Retinal pigment epithelial cell (primary cell): Measurements from ENCODE around the gene DNASE1L1.

Experiments
- DNase-seq: peaks from one replicate; pipeline ENCODE4 v3.0.0-alpha.2; 2010; ENCODE audit warnings: low read depth
- H3K4me3 ChIP-seq: 2 replicates; pipeline ENCODE4 v1.5.1; 2011; ENCODE audit warnings: mild to moderate bottlenecking, low read length, control low read depth, moderate library complexity
- CTCF ChIP-seq: conservative IDR thresholded peaks from 2 replicates; pipeline ENCODE4 v1.5.1; 2011; ENCODE audit warnings: low read depth, low read length, control low read depth, inconsistent platforms

DNASE1L1 gene

GRCh38 chrX:154441564-154441963 lies 32.5 kb upstream of the DNASE1L1 start:
- no peak overlapping the region for H3K4me3 ChIP-seq
- no peak for DNase-seq
- no peak for TF ChIP-seq CTCF

GRCh38 chrX:154440623-154441357 lies 31.7 kb upstream of the DNASE1L1 start:
- no peak for TF ChIP-seq CTCF
- no peak for DNase-seq

DNA sequence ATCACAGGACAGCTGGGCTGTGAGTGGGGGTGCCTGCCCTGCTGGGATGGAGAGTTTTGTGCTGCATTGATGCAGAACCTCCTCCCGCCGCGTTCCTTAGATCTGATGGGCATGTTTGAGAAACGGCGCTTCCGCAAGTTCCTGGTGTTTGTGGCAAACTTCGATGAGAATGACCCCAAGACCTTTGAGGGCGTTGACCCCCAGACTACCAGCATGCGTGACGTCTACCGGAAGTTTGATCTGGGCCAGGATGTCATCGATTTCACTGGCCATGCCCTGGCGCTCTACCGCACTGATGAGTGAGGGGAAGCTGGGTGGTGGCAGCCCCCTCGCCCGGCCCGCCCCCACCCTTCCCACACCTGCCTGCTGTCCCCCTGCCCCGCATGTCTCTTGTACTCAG lies 30.8 kb upstream of the DNASE1L1 start:
- H3K4me3 ChIP-seq, result no peak overlapping the region
- no peak for DNase-seq
- no peak for TF ChIP-seq CTCF

More at GRCh38 chrX:154440623-154441357, 31.7 kb upstream of the DNASE1L1 start:
- H3K4me3 ChIP-seq, result no peak overlapping the region

DNA sequence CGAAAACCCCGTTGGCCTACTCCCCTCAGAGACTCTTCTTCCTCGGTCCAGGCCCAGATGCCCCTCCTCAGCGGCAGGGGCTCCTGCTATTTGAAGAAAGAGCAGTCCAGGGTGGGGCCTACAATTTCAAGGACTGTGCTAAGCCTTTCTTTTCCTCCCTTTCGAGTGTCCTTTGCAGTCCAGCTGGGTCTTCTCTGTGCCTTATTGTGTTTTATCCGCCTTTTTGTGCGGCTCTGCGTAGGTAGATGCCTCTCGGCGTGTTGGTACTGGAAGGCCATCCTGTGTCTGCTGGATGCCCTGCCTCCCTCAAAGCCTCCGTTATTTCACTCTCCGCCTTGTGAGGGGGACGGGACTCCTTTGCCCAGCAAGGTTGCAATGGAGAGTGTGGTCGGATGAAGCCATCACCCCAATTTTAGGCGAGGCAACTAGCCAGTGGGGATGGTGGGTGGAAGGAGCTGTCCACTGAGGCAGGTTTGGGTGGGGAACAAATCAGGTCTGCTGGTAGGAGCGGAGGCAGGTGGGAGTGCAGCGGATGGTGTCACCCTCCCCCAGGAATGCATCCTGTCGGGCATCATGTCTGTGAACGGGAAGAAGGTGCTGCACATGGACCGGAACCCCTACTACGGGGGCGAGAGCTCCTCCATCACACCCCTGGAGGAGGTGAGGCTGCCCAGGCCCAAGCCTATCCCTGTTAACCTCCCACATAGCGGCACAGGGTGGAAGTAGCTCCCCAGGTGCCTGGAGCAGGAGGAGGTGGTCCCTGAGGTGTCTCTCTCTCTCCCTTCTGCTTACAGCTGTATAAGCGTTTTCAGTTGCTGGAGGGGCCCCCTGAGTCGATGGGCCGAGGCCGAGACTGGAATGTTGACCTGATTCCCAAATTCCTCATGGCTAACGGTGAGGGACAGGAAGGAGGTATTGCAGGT lies 29.2 kb upstream of the DNASE1L1 start:
- TF ChIP-seq CTCF, result no peak
- no peak for DNase-seq
- H3K4me3 ChIP-seq, result peak overlapping the region; percentile 65

DNA sequence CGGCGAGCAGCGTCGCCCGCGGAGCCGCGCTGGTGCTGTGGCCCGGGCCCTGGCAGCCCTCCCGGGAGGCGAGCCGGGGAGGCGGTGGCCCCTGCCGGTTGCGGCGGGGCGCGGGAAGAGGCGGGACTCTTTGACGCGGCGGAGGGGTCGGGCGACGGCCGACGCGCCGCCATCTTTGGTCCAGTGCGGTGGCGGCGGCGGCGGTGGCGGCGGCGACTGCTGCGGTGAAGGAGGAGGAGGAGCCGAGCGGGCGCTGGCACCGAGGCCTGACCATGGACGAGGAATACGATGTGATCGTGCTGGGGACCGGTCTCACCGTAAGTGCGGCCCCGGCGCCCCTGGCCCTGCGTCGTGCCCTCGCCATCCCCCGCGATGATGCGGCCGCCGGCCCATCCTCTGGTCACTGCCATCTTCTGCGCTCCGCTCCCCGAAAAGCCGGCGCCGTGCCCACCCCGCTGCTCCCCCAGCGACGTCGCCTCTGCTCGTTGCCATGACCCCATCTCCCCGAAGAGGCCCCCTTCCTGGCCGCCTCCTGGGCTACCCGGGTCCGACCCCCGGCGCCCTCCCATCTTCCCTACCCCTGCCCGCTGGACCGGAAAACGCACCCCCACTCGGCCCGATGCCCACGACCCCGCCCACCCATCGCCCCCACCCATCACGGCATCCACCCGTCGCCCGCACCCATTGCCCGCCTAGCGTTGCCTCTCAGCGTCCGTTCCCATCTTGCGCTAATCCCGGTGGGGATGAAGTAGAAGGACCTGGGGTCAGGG lies 28.1 kb upstream of the DNASE1L1 start, which contains the start of gene GDI1:
TSS of gene GDI1 (plus strand) at position 172 of the 770 bp plus-strand sequence. CDS start at position 273, 101 bp downstream.
- TF ChIP-seq CTCF, result no peak
- no peak for DNase-seq
- H3K4me3 ChIP-seq, result peak within 1 kb of the TSS; percentile 65

DNA sequence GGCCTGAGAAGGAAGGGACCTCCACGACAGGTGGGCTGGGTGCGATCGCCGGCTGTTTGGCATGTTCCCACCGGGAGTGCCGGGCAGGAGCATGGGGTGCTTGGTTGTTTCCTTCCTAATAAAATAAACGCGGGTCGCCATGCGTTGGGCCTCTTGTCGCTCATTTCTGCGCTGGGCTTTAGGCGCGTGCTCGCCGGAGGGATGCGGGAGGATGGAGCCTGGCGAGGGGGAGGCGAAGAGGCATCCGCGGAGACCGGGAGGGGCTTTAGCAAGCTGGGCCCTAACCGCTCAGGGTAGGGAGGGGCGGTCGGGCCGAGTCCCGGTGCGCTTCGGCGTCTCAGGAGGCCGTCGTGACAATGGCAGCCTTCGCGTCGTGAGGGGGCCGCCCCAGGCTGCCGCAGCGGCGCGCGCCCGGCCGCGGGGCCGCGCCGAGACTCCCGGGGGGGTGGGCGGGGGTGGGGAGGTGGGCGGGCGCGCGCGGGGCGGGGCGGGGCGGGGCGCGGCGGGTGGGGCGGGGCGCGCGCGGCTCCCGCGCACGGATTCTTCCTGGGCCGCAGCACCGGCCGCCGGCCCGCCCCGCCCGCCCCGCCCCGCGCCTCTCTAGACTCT lies 27.4 kb upstream of the DNASE1L1 start:
- peak overlapping the region; percentile 24 for H3K4me3 ChIP-seq
- no peak for TF ChIP-seq CTCF
- DNase-seq, result no peak
